Activated T-cell treated with anti-CD3 and anti-CD28 coated beads, Interleukin-2, amount 50 U/mL, for 4 hours (primary cell): ENCODE data around the gene CDHR2. TPM values are rescaled to one million over a fixed set of nuclear protein-coding genes. Genes with fewer than 3 reads are reported as not detected.

Source experiments
- ATAC-seq, 2 donors: fragments of 200-7000 bp; cut with Tn5 transposase; one replicate each; pipeline ENCODE4 v1.10.0; 2021
- DNase-seq: peaks from one replicate; pipeline ENCODE4 v3.0.0-alpha.2; 2020
- H3K27me3 Mint-ChIP-seq: one replicate; pipeline ENCODE4 v1.8.0; 2021; ENCODE audit warnings: low read depth, mixed read lengths
- H3K36me3 Mint-ChIP-seq: one replicate; pipeline ENCODE4 v1.8.0; 2022; ENCODE audit warnings: mixed read lengths; ENCODE audit not compliant: insufficient read depth
- H3K4me1 Mint-ChIP-seq: one replicate; pipeline ENCODE4 v1.8.0; 2021; ENCODE audit warnings: low read depth, mixed read lengths
- H3K4me3 Mint-ChIP-seq: one replicate; pipeline ENCODE4 v1.8.0; 2021; ENCODE audit warnings: mild to moderate bottlenecking, moderate library complexity, mixed read lengths
- H3K9me3 Mint-ChIP-seq: one replicate; pipeline ENCODE4 v1.8.0; 2021; ENCODE audit warnings: mixed read lengths
- total RNA-seq, 3 donors: library from RNA; stranded (reverse); gene quantifications; one replicate each; pipeline ENCODE4 v1.2.1, GENCODE V29; 2021

Gene CDHR2
- total RNA-seq, 3 donors from 2014 or later = 0.29 to 0.43 (median 0.33) TPM

- no peak overlapping the region for H3K4me3 Mint-ChIP-seq
- no peaks in the 10 kb centered on the region for H3K27me3 Mint-ChIP-seq
- H3K36me3 Mint-ChIP-seq = no peaks in the 10 kb centered on the region
- ATAC-seq (no peak), DNase-seq (no peak)
- H3K9me3 Mint-ChIP-seq = no peaks in the 10 kb centered on the region
- H3K4me1 Mint-ChIP-seq = peaks cover 10% of the 10 kb centered on the region
Measured at GRCh38 chr5:176642675-176643490, 93.7 kb downstream of the CDHR2 start.

GRCh38 chr5:176643491-176644219 lies 94.5 kb downstream of the CDHR2 start:
- DNase-seq = no peak
- no peak for ATAC-seq
- no peaks in the 10 kb centered on the region for H3K9me3 Mint-ChIP-seq

DNA sequence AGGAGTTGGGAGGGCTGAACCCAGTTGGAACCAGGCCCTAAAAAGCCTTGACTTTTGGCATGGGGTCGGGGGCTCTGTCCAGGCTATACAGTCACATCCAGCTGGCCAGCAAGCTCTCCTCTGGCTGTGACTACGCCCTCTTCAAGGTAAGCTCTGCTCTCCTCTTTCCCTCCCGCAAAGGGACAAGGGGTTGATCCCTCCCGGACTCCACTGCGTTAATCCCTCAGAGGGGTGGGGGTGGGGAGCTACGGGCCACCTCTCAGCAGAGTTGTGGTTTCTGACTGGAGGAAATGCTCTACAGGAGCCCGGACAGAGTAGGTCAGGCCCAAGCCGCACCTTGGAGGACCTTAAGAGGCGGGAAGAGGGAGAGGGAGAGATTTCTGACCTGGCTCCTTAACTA lies 95.2 kb downstream of the CDHR2 start:
- no peaks in the 10 kb centered on the region for H3K36me3 Mint-ChIP-seq
- peaks cover 24% of the 10 kb centered on the region for H3K4me1 Mint-ChIP-seq
- no peak for ATAC-seq
- no peaks in the 10 kb centered on the region for H3K27me3 Mint-ChIP-seq
- H3K9me3 Mint-ChIP-seq = no peaks in the 10 kb centered on the region
- DNase-seq = no peak
- H3K4me3 Mint-ChIP-seq = no peak overlapping the region

More at GRCh38 chr5:176643491-176644219, 94.5 kb downstream of the CDHR2 start:
- Mint-ChIP-seq H3K4me1 (peaks cover 18% of the 10 kb centered on the region), H3K4me3 (no peak overlapping the region), H3K36me3 (no peaks in the 10 kb centered on the region), H3K27me3 (no peaks in the 10 kb centered on the region)

- Mint-ChIP-seq H3K4me3 (peak overlapping the region; percentile 42), H3K9me3 (no peaks in the 10 kb centered on the region), H3K27me3 (no peaks in the 10 kb centered on the region), H3K4me1 (peaks cover 31% of the 10 kb centered on the region), H3K36me3 (no peaks in the 10 kb centered on the region)
- DNase-seq (no peak), ATAC-seq (no peak)
Measured at GRCh38 chr5:176644878-176645670, 95.9 kb downstream of the CDHR2 start.

Other genes with a start within 250 kb of the CDHR2 start
- 10 to 100 TPM; 33.0 to 36.2 (median 34.1) TPM for gene KIAA1191, start 187.6 kb upstream of the CDHR2 start, total RNA-seq
- 1 to 10 TPM; 7.0 to 8.6 (median 7.9) TPM for gene ARL10, start 183.9 kb upstream of the CDHR2 start, total RNA-seq
- 100 to 1,000 TPM; 247 to 262 (median 255) TPM for gene NOP16, start 160.7 kb upstream of the CDHR2 start, total RNA-seq
- 100 to 1,000 TPM in 1 of 3 donors, 10 to 100 TPM in 2; 87.5 to 101 (median 95.8) TPM for gene HIGD2A, start 160.6 kb upstream of the CDHR2 start, total RNA-seq
- 100 to 1,000 TPM; 121 to 133 (median 123) TPM for gene CLTB, start 132.8 kb upstream of the CDHR2 start, total RNA-seq
- 10 to 100 TPM; 43.0 to 50.1 (median 43.2) TPM for gene FAF2, start 101.0 kb upstream of the CDHR2 start, total RNA-seq
- gene RNF44, start 11.9 kb upstream of the CDHR2 start, total RNA-seq = 10 to 100 TPM; 55.0 to 58.5 (median 58.4) TPM
- gene GPRIN1, start 60.8 kb downstream of the CDHR2 start, total RNA-seq = 1 to 10 TPM; 3.6 to 5.3 (median 4.5) TPM
- gene SNCB, start 81.2 kb downstream of the CDHR2 start, total RNA-seq = not detected
- gene EIF4E1B, start 81.3 kb downstream of the CDHR2 start, total RNA-seq = not detected
- 10 to 100 TPM; 18.3 to 28.0 (median 24.1) TPM for gene TSPAN17, start 98.1 kb downstream of the CDHR2 start, total RNA-seq